HepG2 (cell line): ENCODE data around the gene PAMR1.

Source experiments
- EP300 ChIP-seq, 3 experiments: sonication (generic) in 1 of 3; formaldehyde crosslinking in 1 of 3; IDR thresholded peaks; 2 replicates each; pipeline versions ENCODE4 v1.5.1 to v1.6.1; 2011 to 2020; ENCODE audit warnings: low read depth in 2 of 3, low read length in 2 of 3, borderline replicate concordance in 1 of 3, improper control_type of control experiment in 1 of 3, mild to moderate bottlenecking in 1 of 3, missing genetic modification reagents in 1 of 3, moderate library complexity in 1 of 3
- NR2C2 ChIP-seq: sonication (generic); formaldehyde crosslinking; IDR thresholded peaks from 2 replicates; pipeline ENCODE4 v1.4.0; 2020; ENCODE audit warnings: missing genetic modification reagents, mild to moderate bottlenecking, moderate library complexity, borderline replicate concordance
- RAD51 ChIP-seq: fragments of 450-650 bp; IDR thresholded peaks from 2 replicates; pipeline ENCODE4 v1.6.1; 2016; ENCODE audit warnings: borderline replicate concordance
- SP1 ChIP-seq, 2 experiments: fragments of 450-650 bp in 1 of 2; sonication (generic) in 1 of 2; formaldehyde crosslinking in 1 of 2; IDR thresholded peaks; 2 replicates each; pipeline versions ENCODE4 v1.4.0 to v1.6.1; 2016 to 2020; ENCODE audit warnings: missing genetic modification reagents in 1 of 2
- ZNF124 ChIP-seq: sonication (generic); formaldehyde crosslinking; IDR thresholded peaks from 2 replicates; pipeline ENCODE4 v1.4.0; 2020; ENCODE audit warnings: missing genetic modification reagents
- ZNF572 ChIP-seq: sonication (generic); formaldehyde crosslinking; IDR thresholded peaks from 2 replicates; pipeline ENCODE4 v1.5.1; 2020; ENCODE audit warnings: mild to moderate bottlenecking, missing genetic modification reagents
- TF ChIP-seq, protein P1 (sequence below): sonication (generic); formaldehyde crosslinking; IDR thresholded peaks from 2 replicates; pipeline ENCODE4 v1.5.0; 2020; ENCODE audit warnings: mild to moderate bottlenecking, missing genetic modification reagents, moderate library complexity
- TF ChIP-seq, protein P2 (sequence below): IDR thresholded peaks from 2 replicates; pipeline ENCODE4 v1.6.1; 2012; ENCODE audit warnings: low read length, improper control_type of control experiment

DNA sequence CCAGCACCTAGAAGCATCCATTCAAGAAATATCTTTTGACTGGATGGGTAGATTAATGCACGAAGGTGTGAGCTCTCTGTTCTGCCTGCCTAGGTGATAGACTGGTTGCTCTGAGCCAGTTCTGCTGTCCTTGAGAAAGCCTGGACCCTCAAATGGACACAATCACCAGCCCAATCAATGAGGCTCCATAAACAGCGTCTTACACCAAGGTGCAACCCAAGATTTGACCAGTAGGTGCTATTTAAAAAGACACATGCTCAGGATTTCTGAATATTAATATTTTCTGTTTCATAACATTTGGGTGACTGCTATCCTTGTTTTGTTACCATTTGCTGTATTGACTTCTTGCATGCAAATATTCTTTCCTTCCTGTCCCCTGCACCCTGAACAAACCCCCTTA is 39.0 kb downstream of the PAMR1 start:
- TF ChIP-seq SP1 (IDR thresholded peaks at IDR 0.05) (no peak), SP1 (CRISPR knock-in tag; IDR thresholded peaks at IDR 0.05) (no peak), NR2C2 (CRISPR knock-in tag) (no peak), ZNF572 (no peak), ZNF124 (no peak), EP300 (IDR thresholded peaks at IDR 0.05; ENCODE audit: low read depth in 2 of 2, low read length in 2 of 2) (no peak), EP300 (CRISPR knock-in tag; IDR thresholded peaks at IDR 0.05; ENCODE audit: borderline replicate concordance) (no peak), RAD51 (no peak)
- TF ChIP-seq, protein P1, sequence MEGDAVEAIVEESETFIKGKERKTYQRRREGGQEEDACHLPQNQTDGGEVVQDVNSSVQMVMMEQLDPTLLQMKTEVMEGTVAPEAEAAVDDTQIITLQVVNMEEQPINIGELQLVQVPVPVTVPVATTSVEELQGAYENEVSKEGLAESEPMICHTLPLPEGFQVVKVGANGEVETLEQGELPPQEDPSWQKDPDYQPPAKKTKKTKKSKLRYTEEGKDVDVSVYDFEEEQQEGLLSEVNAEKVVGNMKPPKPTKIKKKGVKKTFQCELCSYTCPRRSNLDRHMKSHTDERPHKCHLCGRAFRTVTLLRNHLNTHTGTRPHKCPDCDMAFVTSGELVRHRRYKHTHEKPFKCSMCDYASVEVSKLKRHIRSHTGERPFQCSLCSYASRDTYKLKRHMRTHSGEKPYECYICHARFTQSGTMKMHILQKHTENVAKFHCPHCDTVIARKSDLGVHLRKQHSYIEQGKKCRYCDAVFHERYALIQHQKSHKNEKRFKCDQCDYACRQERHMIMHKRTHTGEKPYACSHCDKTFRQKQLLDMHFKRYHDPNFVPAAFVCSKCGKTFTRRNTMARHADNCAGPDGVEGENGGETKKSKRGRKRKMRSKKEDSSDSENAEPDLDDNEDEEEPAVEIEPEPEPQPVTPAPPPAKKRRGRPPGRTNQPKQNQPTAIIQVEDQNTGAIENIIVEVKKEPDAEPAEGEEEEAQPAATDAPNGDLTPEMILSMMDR (CRISPR knock-in tag) = no peak
- TF ChIP-seq, protein P2, sequence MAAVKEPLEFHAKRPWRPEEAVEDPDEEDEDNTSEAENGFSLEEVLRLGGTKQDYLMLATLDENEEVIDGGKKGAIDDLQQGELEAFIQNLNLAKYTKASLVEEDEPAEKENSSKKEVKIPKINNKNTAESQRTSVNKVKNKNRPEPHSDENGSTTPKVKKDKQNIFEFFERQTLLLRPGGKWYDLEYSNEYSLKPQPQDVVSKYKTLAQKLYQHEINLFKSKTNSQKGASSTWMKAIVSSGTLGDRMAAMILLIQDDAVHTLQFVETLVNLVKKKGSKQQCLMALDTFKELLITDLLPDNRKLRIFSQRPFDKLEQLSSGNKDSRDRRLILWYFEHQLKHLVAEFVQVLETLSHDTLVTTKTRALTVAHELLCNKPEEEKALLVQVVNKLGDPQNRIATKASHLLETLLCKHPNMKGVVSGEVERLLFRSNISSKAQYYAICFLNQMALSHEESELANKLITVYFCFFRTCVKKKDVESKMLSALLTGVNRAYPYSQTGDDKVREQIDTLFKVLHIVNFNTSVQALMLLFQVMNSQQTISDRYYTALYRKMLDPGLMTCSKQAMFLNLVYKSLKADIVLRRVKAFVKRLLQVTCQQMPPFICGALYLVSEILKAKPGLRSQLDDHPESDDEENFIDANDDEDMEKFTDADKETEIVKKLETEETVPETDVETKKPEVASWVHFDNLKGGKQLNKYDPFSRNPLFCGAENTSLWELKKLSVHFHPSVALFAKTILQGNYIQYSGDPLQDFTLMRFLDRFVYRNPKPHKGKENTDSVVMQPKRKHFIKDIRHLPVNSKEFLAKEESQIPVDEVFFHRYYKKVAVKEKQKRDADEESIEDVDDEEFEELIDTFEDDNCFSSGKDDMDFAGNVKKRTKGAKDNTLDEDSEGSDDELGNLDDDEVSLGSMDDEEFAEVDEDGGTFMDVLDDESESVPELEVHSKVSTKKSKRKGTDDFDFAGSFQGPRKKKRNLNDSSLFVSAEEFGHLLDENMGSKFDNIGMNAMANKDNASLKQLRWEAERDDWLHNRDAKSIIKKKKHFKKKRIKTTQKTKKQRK = no peak
